Stimulated activated naive CD8-positive, alpha-beta T cell treated with anti-CD3 and anti-CD28 coated beads, Interleukin-15, Interleukin-2, amounts not matched to agents 100 ng/mL and 50 ng/mL, for 24 hours (primary cell): Measurements from ENCODE around the gene APRT.
A peak's percentile ranks its signal among the peaks of the same experiment; 100 is the strongest.

Experiments used
- H3K27ac Mint-ChIP-seq: one replicate; pipeline ENCODE4 v1.8.0; 2021; ENCODE audit warnings: mild to moderate bottlenecking, mixed read lengths
- H3K27me3 Mint-ChIP-seq: one replicate; pipeline ENCODE4 v1.8.0; 2021; ENCODE audit warnings: mixed read lengths
- H3K36me3 Mint-ChIP-seq: one replicate; pipeline ENCODE4 v1.8.0; 2021; ENCODE audit warnings: low read depth, mixed read lengths
- H3K4me1 Mint-ChIP-seq: one replicate; pipeline ENCODE4 v1.8.0; 2021; ENCODE audit warnings: low read depth, mixed read lengths
- H3K4me3 Mint-ChIP-seq: one replicate; pipeline ENCODE4 v1.8.0; 2021; ENCODE audit warnings: mild to moderate bottlenecking, mixed read lengths
- H3K9me3 Mint-ChIP-seq: one replicate; pipeline ENCODE4 v1.8.0; 2021; ENCODE audit warnings: mixed read lengths

The APRT gene

DNA sequence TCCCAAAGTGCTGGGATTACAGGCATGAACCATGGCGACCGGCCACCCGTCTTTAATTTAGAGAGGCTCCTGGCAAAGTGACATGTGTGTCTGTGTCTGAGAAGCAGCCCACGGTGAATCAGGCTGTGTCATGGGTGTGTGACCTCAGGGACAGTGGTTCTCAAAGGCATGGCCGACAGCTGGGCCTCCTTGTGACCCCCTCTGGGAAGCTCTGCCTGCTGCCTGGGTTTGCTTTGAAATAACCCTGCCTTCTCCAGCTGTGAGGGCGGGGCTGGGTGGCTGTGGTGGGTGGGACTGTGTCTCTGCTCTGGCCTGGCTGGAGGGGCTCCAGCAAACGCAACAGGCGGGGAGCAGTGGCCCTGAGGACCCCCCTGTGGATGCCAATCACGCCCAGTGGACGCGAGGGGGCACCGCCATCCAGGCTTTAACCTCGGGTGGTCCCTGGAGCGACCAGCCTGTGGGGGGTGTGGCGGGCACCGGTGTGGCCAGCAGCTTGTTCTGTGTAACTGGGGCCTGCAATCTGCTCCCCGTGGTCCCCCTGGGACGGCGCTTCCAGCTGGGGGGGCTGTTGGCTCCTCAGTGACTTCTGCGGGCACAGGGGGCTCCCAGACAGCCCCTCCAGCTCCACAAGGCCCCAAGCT is 8.8 kb upstream of the APRT start:
- no peaks in the 10 kb centered on the region for H3K4me1 Mint-ChIP-seq
- H3K9me3 Mint-ChIP-seq: no peaks in the 10 kb centered on the region
- no peaks in the 10 kb centered on the region for H3K27me3 Mint-ChIP-seq
- no peak overlapping the region for H3K27ac Mint-ChIP-seq
- no peaks in the 10 kb centered on the region for H3K36me3 Mint-ChIP-seq
- H3K4me3 Mint-ChIP-seq: no peak overlapping the region

DNA sequence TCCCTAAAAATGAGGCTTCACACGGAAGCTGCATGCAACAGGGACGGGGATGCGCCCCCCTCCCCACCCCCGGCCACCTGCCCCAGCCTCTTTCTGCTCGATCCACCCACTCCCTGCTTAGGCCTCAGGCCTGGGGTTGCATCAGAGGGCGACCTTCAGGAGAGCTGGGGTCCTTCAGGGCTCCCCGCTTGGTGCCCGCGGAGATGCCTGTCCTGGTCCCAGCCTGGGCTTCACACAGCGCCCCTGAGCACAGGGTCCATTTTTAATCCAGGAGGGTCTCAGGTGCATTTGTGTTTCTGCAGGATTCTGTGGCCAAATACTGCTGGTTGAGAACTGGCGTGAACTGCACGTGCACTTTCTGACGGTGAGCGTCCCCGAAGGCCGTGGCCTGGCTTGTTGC is 7.4 kb upstream of the APRT start:
- Mint-ChIP-seq H3K9me3 (no peaks in the 10 kb centered on the region), H3K27ac (no peak overlapping the region), H3K36me3 (no peaks in the 10 kb centered on the region), H3K4me3 (no peak overlapping the region), H3K27me3 (no peaks in the 10 kb centered on the region), H3K4me1 (no peaks in the 10 kb centered on the region)

DNA sequence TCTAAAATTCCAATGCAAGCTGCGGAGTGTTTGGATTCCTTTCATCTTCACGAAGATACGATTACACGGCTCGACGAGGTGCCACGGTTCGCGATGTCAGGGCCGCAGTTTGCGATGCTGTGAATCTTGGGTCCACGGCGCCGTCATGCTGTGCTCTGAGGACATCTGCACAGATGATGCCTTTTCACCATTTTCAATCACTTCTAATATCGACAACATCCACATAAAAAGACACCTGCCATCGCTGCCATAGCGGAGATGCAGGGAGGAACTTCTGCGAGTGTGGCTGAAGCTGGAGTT is 6.8 kb upstream of the APRT start:
- Mint-ChIP-seq H3K4me3 (no peak overlapping the region), H3K27me3 (no peaks in the 10 kb centered on the region), H3K27ac (no peak overlapping the region), H3K9me3 (no peaks in the 10 kb centered on the region), H3K4me1 (no peaks in the 10 kb centered on the region), H3K36me3 (no peaks in the 10 kb centered on the region)

DNA sequence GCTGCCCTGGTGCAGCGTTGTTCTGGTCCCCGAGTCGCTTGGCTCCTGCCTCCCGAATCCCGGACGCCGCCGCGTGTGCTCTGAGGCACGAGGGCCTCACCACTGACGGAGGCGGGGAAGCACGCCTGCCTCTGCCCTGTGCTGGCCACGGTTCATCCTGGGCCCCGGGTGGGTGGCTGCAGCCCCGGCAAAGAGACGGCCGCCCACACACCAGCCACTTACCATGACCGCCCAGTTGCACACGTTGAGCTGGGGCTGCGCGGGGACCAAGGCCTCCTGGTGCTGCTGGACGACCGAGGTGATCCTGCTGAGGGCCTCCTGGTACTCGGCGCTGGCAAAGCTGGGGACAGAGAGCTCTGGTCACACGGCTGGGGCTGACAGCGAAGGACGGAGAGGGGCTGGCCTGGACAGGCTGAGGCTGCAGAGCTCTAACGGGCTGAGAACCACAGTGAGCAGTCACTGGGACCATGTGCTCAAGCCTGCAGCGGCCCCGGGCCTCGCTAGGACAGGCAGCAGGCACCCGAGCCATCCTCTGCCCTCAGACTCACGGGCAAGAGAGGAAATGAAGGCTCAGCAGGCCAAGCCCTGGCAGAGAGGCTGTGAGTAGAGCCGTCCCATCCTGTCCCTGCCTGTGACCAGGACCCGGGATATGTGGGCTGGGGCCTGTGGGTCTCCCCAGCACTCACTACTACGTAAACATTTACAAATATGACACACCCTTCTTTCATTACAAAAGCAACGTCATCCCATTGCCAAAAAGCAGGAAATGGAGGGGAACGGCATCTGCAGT is 6.3 kb upstream of the APRT start:
- H3K36me3 Mint-ChIP-seq: no peaks in the 10 kb centered on the region
- H3K4me1 Mint-ChIP-seq: no peaks in the 10 kb centered on the region
- no peaks in the 10 kb centered on the region for H3K27me3 Mint-ChIP-seq
- no peaks in the 10 kb centered on the region for H3K9me3 Mint-ChIP-seq
- no peak overlapping the region for H3K27ac Mint-ChIP-seq
- H3K4me3 Mint-ChIP-seq: no peak overlapping the region

DNA sequence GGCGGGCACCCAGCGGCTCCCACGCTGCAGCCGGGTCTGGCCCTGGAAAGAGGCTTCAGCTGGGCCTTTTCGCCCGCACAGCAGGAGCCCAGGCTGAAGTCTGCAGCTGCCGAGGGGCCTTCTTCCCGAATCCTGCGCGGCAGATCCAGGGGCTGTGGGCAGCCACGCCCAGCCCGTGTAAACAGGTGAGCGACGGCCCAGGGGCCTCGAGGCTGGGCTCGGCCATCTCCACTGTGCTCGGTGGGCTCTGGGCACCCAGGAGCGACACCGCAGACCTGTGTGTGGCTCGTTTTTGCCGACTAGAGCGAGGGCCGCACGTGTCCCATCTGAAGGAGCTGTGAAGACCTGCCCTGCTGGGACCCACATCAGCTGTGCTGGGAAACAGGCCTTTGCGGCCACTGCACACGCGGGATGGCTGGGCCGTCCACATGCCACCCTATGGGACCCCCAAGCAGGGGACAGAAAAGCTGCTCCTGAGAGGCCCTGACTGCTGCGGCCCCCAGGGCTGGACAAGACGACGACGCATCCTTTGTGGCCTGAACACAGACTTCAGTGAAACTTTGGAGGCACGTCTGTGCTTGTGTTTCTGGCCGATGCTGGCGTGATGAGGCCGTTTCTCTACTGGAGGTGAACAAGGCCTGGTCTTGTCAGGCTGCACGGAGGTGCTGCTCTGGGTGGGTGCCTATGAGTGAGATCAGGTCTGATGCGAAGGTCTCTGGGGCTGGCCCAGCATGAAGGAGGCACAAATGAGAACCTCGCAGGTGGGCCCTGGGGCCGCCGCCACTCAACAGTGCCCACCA is 5.2 kb upstream of the APRT start:
- Mint-ChIP-seq H3K4me1 (peaks cover 5% of the 10 kb centered on the region), H3K36me3 (no peaks in the 10 kb centered on the region), H3K9me3 (no peaks in the 10 kb centered on the region), H3K27ac (no peak overlapping the region), H3K4me3 (no peak overlapping the region), H3K27me3 (no peaks in the 10 kb centered on the region)

DNA sequence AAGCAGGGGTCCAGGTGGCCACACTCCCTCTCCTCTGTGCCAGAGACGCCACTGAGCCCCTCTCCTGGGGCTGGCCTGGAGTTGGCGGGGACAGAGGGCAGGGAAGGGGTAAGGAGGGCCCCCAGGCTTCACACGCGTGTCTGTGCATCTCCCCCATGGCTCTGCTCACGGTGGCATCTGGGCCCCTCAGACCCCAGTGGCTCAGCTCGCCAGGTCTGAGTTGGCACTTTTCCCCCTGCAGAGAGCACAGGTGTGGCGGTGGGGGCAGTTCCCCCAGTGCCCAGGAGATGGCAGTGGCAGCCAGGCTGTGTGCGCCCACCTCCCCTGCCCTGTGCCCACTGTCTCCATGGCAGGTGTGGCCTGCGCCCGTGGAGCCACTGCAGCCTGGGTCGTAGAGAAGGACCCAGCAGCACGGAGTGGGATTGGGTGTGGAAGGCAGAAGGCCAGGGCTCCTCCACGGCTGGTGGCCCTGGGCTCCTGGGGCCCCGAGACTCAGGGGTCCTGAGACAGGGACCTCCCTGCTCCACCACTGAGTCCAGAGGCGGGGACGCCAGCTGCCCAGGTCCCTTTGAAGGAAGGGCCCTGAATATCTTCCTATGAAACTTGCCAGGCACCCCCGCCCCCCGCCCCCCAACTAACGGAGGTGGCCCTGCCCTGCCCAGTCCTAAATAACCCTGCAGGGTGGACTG is 4.3 kb upstream of the APRT start:
- no peak overlapping the region for H3K4me3 Mint-ChIP-seq
- no peak overlapping the region for H3K27ac Mint-ChIP-seq
- no peaks in the 10 kb centered on the region for H3K9me3 Mint-ChIP-seq
- no peaks in the 10 kb centered on the region for H3K36me3 Mint-ChIP-seq
- H3K4me1 Mint-ChIP-seq: peaks cover 5% of the 10 kb centered on the region
- no peaks in the 10 kb centered on the region for H3K27me3 Mint-ChIP-seq

DNA sequence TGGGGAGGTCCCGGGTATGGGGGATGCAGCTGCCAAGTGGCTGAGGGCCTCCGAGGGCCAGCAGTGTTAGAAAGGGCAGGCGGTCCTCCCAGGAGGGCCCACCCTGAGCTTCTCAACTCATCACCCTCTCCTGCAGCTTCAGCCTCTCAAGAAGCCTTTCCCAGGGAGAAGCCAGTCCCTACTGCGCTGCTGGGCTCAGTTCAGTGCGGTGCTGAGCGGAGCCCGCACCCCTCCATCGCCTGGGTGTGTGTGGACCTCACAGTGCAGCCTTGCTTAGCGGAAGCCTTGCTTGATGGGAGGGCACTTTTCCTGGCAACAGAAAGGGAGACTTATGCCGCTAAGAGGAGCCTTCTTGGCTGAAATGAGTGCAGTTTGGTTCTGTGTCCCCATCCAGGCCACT is 3.5 kb upstream of the APRT start:
- no peaks in the 10 kb centered on the region for H3K27me3 Mint-ChIP-seq
- H3K4me3 Mint-ChIP-seq: no peak overlapping the region
- H3K9me3 Mint-ChIP-seq: no peaks in the 10 kb centered on the region
- H3K36me3 Mint-ChIP-seq: peaks cover 2% of the 10 kb centered on the region
- no peak overlapping the region for H3K27ac Mint-ChIP-seq
- H3K4me1 Mint-ChIP-seq: peaks cover 6% of the 10 kb centered on the region

DNA sequence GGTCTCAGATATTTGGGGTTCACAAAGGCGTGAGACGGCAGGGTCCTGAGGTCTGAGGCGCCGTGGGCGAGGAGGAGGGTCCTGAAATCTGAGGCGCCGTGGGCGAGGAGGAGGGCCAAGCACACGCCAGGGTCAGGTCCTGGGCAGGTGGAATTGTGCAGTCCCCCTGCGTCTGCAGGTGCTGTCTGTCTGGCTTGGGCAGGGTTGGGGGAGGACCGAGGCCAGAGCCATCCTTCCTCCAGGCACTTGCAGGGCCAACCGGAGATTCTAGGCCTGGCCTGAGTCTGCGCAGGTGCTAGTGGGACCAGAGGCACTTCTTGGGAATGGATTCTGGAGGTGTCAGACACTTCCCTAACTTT is 2.4 kb upstream of the APRT start:
- peaks cover 17% of the 10 kb centered on the region for H3K4me1 Mint-ChIP-seq
- H3K9me3 Mint-ChIP-seq: no peaks in the 10 kb centered on the region
- H3K36me3 Mint-ChIP-seq: peaks cover 11% of the 10 kb centered on the region
- peak overlapping the region; percentile 33 for H3K4me3 Mint-ChIP-seq
- H3K27me3 Mint-ChIP-seq: no peaks in the 10 kb centered on the region
- H3K27ac Mint-ChIP-seq: no peak overlapping the region

DNA sequence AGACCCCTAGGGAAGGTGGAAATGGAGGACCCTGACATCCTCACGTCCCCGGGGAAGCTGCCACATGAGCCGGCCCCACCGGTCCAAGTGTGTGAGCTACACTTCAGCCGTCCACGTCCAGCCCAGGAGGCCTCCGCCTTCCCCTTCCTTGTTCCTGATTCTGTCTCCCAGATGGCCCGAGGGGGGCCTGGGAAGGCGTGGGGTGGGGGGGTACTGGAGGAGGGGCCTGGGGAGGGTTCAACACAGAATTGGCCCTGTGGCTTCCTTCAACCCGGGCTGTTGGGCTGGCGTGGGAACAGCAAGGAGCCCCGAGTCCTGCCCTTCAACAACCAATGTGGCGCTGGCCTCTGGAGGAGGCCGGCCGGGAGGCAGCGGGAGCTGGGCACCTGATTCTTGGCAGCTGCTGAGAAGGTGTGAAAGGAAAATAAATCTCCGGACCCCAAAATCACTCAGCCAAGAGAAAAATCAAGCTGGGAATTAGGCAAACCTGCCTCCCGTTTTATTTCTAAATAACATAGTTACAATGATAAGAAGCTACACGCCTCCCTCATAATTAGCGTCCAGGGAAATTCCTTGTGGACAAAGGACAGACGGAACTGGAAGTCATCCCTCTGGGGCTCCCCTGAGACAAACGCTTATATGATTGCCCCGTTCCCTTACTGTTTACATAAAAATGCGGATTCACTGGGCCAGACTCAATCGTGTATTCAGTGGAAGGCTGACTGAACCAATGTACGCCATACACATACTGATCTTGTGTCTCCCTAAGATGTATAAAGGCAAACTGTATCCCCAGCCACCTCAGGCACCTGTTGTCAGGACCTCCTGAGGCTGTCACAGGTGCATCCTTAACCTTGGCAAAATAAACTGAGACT is 1.8 kb upstream of the APRT start:
- Mint-ChIP-seq H3K4me3 (peak overlapping the region; percentile 33), H3K27me3 (no peaks in the 10 kb centered on the region)

DNA sequence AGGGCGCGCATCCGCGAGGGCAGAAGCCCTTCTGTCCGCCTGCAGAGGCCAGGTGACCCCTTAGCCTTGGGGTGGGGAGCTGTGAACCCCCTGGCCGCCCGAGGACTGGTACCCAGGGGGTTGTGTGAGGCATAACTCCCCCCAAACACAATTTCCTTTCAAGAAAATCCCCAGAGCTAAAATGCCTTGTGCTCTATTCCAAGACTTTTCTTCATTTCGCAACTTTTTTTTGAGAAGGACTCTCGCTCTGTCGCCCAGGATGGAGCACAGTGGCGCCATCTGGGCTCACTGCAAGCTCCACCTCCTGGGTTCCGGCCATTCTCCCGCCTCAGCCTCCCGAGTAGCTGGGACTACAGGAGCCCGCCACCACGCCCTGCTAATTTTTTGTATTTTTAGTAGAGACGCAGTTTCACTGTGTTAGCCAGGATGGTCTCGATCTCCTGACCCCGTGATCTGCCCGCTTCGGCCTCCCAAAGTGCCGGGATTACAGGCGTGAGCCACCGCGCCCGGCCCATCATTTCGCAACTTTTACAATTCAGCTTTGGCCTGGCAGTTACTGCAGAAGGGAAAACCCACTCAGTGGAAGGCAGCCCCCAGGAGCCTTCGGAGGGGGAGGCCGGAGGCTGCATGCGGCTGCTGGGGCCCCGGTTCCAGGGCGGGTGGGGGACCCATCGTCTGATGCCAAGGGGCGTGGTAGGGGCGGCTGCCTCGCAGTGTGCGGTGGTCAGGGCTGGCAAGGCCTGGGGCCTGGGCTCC is 963 bp upstream of the APRT start:
- H3K4me3 Mint-ChIP-seq: peak overlapping the region; percentile 85
- peaks cover 25% of the 10 kb centered on the region for H3K4me1 Mint-ChIP-seq
- no peaks in the 10 kb centered on the region for H3K9me3 Mint-ChIP-seq
- H3K36me3 Mint-ChIP-seq: peaks cover 22% of the 10 kb centered on the region
- peak overlapping the region; percentile 84 for H3K27ac Mint-ChIP-seq
- no peaks in the 10 kb centered on the region for H3K27me3 Mint-ChIP-seq

More for the DNA sequence above, 1.8 kb upstream of the APRT start:
- peaks cover 21% of the 10 kb centered on the region for H3K4me1 Mint-ChIP-seq
- H3K27ac Mint-ChIP-seq: no peak overlapping the region
- H3K36me3 Mint-ChIP-seq: peaks cover 14% of the 10 kb centered on the region
- no peaks in the 10 kb centered on the region for H3K9me3 Mint-ChIP-seq

DNA sequence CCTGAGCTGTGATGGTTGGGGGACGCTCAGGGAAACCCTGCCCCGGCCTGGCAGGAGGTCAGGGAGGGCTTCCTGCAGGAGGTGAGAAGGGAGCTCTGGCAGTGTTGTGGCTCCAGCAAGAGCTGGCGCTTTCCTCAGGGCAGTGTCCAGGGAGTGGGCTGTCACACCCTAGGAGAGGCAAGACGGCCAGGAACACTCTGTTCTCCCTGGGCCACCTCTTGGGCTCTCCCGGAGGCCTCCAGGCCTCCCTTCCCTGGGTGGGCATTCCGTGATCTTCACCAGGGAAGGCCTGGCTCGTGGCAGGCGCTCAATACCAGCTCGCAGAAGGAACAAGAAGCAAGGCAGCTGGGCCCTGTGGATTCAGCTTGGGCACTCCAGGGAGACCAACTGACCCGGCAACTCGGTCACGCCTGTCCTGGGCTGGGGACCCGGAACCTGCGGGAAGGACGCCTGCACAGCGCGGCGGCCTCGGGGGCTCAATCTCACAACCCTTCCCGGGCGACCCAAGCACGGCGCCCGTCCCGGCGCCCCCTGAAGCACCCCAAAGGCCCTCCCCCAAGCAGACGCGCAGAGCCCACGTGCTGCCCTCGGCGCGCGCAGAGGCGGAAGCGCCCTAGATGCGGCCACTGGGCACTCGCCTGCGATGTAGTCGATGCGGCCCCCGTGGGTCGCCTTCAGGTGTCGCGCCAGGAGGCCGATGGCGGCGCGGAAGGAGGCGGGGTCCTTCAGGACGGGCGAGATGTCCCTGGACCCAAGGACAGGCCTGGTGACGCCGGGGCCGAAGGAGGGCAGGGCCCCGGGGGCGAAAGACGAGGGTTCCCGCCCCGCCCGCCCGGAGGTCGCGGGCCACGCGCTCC is 588 bp downstream of the APRT start:
- Mint-ChIP-seq H3K27me3 (no peaks in the 10 kb centered on the region), H3K4me3 (peak overlapping the region; percentile 89), H3K36me3 (peaks cover 24% of the 10 kb centered on the region), H3K9me3 (no peaks in the 10 kb centered on the region), H3K4me1 (peaks cover 25% of the 10 kb centered on the region), H3K27ac (peak overlapping the region; percentile 94)

DNA sequence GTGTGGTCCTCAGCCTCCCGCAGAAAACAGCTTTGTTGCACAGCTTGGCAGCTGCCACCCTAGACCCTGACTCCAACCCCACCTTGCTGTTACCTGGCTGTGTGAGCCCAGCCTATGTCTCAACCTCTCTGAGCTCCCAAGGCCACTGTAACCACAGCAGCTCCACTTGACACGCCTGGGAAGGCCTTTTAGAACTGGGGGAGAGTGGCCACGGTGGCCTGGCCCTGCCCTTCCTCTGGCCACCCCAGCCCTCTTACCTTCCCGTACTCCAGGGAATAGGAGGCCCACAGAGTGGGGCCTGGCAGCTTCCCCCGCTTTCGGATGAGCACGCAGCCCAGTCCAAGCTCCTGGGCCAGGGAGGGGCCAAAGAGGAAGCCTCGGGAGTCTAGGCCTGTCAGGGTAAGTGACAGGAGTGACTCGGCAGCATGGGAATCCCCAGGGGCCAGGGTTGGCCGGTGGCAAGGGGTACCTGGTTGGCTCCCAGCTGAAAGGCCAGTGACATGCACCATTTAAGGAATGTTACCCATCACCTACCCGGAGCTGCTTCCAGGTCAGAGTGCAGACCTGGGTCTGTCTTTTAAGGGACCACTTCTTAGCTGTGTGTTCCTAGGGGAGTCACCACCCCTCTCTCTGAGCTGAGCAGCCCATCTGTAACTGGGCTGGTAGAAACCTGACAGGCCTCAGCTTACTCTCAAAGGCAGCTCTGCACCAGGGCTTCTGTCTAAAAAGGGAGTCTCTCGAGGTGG is 1.4 kb downstream of the APRT start:
- Mint-ChIP-seq H3K4me3 (peak overlapping the region; percentile 89), H3K27ac (peak overlapping the region; percentile 88), H3K9me3 (no peaks in the 10 kb centered on the region), H3K27me3 (no peaks in the 10 kb centered on the region), H3K36me3 (peaks cover 24% of the 10 kb centered on the region), H3K4me1 (peaks cover 25% of the 10 kb centered on the region)
